NOMO-1 (cell line): ENCODE measurements around the gene RAB10.
A peak's percentile ranks its signal among the peaks of the same experiment; 100 is the strongest.
"Not testable (repeated sequence)": the region's sequence is repeated elsewhere in the genome, so short reads cannot be mapped to it uniquely, and the experiment has no call there.

ENCODE experiments used
- DNase-seq, 2 experiments: peaks; one replicate each; lab custom pipeline; 2025; ENCODE audit not compliant: unreplicated experiment in 2 of 2; lab: John Stamatoyannopoulos, UW

RAB10 gene

DNA sequence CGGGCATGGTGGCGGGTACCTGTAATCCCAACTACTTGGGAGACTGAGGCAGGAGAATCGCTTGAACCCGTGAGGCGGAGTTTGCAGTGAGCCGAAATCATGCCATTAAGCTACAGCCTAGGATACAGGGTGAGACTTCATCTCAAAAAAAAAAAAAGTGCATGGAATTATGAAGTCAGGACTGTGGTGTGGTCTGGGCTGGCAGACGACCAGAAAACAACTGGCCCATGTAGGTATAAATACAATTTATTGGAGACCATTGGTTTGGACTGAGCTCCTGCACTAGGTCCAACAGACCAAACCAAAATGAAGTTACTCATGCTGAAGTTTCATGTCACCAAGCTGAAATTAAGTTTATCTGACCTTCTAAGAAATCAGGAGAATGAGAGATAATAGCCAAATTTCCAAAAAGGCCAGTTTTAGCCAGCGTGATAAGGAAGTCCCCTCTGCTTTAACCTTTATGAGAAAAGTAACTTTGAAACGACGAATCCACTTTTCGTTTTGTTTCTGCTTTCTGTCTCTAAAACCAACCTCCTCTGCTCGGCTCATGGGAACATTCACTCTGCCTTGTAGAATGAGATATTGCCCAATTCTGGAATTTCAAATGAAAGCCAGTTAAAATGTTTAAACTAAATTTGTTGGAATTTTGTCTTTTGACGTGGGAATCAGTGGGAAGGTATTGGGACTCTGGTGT, 17.7 kb upstream of the RAB10 start:
- no peak for DNase-seq

DNA sequence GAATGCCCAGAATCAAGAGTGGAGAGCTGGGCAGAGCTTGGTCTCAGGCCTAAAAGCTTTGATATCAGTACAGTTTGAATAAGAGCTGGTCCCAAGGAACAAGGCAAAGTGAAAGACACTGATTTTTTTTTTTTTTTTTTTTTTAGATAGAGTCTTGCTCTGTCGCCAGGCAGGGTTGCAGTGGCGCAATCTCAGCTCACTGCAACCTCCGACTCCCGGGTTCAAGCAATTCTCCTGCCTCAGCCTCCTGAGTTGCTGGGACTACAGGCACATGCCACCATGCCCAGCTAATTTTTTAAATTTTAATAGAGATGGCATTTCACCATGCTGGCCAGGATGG, 17.2 kb upstream of the RAB10 start:
- not testable (repeated sequence) for DNase-seq

DNA sequence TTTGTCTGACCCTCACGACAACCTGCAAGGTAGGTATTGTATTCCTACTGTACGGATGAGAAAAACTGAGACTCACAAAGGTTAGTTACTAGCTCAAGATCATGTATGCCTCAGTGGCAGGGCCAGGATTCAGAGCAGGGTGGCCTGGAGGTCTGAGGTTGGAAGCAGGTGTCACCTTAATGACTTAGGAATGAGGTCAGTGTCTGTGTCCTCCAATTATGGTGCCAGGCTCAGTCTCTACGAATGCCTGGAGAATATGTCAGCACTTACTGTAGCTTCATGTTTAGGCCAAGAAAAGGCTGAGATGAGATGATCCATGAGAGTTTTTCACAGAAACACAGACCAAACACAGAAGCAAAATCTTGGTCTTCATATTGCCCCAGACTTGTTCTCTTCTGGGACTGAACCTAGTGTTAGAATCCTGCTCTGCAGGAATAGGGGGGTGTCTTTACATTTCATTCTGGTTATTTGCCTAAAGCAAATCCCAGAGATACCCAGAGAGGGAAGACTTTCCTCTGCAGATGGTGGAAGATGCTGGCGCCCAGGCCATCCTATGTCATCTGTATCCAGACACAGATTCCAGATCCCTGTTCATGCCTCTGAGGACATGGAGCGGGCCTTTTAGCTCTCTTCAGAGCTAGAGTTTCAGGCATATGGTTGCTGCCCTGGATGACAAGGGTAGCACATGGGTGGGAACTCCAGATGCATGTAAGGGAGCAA, 16.3 kb upstream of the RAB10 start:
- DNase-seq: no peak

DNA sequence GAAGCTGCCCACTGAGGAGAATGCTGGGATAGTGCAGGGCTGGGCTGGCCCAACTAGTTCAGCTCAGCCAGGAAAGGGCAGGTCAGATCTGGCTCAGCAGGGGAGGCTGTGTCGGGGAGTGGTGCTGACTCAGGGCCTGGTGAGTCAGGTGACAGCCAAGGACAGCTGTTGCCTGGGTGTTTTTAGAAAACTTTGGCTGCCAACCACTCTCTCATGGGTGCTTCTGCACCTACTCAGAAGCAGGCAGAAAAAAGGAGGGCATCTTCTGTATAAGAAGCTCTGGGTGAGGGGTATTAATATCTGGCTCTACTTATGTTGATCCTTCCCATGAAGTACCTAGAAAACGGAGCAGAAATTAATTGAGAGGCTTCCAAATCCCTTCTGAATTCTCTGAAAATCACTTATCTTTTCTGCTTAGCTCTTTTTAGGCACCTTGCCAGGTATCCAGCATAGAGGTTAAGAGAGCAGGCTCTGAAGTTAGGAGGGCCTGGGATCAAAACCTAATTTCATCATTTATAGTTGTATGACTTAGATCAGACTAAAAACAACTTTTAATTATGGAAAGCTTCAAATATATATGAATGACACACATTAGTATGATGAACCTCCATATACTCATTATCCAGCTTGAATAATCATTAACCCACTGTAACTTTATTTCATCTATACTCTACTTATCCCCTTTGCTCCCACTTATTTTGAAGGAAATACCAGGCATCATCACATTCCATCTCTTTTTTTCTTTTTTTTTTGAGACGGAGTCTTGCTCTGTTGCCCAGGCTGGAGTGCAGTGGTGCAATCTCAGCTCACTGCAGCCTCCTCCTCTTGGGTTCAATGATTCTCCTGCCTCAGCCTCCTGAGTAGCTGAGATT, 15.5 kb upstream of the RAB10 start:
- DNase-seq: no peak

DNA sequence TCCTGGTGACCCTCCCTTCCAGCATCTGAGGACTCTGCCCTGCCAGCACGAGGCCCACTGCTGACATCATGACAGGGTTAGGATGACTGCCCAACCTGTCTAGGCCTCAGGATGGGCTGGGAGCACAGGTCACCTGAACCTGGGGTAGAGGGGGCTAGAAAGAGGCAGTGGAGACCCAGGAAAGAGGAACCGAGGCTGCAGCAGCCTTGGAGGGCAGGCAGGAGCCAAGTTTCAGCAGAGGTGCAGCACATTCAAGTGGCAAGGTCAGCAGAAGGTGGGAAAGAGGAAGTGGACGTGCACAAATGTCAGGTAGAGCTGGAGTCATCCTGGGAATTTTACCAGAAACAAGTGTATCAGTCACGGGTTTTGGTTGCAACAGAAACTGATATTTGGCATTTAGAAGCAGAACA, 13.6 kb upstream of the RAB10 start:
- no peak for DNase-seq

DNA sequence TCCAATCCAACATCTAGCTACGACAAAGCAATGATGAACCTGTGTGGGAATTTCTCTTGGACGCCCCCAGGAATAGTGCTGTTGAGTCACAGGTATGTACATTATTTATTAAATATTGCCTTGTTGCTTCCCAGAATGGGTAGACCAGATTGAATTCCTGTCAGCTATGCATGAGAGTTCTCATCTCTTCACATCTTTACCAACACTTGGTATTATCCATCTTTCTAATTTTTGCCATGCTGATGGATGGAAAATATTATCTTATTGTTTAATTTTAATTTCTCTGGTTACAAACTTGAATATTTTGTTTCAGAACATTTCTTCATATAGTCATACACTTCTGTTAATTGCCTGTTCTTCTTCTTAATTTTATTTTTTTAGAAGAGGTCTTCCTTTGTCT, 9.6 kb upstream of the RAB10 start:
- no peak for DNase-seq

DNA sequence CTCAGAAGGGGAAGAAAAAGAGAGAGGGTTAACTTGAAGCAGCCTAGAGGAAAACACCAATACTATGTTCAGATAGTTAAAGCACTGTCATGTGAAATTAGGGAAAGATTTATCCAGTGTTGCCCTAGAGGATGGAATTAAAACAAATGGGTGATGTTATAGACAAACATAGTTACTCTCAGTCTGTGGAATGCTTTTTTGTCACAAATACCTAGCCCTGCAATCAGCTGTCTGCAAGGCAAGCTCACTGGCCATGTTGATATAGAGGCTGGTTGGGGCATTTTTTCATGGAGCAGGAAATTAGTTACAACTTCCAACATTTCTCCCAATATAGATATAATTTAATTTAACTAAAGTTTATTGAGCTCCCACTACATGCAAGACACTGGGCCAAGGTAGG, 8.4 kb upstream of the RAB10 start:
- no peak for DNase-seq

DNA sequence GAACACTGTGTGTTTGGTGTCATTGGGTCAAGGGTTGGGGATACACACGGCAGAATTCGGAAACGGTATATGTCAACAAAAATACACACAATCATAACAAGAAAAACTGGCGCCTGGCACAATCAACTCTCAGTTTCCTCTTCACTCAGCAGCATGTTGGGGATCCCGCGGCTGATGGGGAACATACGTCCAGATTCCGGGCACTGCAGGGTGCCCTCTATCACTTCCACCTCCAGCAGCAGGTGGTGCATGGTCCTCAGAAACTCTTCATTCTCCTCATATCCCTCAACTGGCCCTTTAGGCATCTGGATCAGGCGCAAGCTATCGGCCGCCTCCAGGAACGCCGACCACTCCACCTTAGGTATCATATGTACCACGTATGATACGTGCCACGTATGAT, 5.8 kb upstream of the RAB10 start:
- not testable (repeated sequence) for DNase-seq

DNA sequence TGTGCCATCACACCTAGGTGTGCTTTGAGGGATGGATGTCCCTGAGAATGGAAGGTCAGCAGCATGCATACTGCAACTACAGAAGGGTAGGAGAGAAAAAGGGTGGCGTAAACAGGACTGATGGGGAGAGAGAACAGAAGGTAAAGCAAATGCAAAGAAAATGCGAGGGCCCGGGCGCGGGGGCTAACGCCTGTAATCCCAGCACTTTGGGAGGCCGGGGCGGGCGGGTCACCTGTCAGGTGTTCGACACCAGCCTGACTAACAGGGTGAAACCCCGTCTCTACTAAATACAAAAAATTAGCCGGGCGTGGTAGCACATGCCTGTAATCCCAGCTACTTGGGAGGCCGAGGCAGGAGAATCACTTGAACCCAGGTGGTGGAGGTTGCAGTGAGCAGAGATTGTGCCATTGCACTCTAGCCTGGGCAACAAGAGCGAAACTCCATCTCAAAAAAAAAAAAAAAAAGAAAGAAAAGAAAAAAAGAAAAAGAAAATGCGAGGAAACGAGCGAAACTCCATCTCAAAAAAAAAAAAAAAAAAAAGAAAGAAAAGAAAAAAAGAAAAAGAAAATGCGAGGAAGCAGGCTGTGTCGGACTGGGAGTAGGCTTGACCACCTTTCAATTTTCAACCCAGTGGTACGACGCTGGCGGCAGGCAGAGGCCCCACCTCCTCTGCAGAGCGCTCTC, 1.2 kb upstream of the RAB10 start:
- DNase-seq: not testable (repeated sequence)

DNA sequence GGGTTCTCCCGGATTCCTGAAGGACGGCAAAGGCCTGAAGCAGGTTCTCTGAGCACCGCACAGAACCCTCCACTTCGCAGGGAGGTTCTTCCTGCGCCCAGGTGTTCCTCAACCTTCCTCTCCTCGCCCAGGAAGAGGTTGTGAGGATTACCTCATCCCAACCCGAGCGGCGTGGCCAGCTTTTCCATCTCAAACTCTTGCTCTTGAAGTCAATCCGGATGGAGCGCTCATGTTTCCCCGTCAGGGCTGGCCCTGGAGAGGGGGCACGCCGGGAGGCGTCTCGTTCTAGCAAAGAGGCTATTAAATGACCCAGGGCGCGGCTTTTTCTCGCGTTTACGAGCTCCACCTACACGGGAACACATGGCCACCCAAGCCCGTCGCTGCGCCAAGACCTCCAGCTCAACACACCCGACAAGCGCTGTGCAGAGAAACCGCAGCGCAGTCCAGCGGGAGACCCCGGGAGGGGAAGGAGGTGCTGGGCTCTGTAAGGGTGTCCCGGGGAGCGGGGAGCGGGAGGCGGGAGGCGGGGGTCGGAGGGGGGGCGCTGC, 540 bp upstream of the RAB10 start:
- peak; percentile 82 to 84 for DNase-seq

DNA sequence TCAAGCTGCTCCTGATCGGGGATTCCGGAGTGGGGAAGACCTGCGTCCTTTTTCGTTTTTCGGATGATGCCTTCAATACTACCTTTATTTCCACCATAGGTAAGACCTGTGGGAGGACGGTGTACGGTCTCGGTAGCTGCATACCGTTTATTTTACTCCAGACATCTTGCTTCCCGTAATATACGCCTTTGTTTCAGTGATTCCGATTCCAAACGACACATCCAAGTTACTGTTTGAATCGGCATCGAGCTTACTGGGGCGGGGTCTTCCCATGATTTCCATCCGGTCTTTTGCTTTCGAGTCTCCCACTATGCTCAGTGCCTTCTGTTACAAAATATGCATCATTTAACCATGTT, 731 bp downstream of the RAB10 start:
- no peak for DNase-seq

DNA sequence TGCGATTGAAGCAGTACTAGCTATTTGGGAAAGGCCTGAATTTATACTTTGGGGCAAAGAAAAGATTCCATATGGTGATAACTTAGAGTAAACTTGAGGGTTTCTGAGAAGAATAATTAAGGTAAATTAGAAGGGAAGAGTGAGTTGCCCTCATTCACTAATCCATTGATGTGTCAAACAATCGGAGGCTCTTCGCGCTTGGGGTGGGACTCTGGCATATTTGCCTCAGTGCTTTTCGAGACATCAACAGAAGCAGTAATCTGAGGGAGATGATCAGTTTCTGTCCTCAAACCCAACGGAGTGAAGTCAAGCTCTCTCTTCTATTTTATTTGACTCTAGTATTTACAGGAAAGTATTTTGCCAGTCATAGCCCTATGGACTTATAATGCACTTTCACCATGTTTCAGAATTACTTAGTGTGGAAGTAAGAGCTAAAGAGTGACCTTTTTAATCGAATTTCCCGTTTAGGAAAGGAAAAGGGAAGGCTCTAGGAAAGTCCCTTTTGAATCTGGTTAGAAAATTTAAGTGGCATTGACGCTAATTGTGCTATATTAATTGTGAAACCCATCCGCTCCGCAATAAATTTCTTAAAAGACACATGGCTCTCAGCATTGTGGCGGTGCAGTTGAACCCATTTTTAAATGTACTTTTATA, 1.3 kb downstream of the RAB10 start:
- DNase-seq: peak in 1 of 2 experiments; percentile 29

DNA sequence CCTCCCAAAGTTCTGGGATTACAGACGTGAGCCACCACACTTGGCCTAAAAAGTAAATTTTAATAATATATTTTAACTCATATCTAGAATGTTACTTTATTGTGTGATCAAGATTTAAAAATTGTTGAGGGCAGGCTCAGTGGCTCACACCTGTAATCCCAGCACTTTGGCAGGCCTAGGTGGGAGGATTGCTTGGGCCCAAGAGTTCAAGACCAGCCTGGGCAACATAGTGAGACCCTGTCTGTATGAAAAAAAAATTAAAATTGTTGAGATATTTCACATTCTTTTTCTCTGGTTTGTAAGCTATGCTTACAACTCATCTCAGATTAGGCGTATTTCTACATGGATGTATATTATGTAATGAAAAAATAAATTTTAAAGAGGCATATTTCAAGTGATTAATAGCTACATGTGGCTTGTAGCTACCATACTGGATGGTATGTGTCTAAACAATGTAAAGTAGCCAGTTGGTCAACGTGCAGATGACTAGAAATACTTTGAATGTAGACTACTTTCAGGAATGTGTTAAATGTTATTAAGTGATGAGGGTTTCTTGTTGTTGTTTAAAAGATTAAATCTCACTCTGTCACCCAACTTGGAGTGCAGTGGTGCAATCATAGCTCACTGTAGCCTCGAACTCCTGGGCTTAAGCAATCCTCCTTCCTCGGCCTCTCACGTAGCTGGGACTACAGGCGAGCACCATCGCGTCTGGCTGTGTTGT, 5.9 kb downstream of the RAB10 start:
- no peak for DNase-seq

DNA sequence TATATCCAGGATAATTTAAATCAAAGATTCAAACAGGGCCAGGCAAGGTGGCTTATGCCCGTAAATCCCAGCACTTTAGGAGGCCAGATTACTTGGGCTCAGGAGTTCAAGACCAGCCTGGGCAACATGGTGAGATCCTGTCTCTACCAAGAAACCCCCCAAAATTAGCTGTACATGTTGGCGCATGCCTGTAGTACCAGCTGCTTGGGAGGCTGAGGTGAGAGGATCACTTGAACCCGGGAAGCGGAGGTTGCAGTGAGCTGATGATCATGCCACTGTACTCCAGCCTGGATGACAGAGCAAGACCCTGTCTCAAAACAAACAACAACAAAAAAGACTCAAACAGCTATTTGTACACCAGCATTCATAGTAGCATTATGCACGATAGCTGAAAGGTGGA, 9.2 kb downstream of the RAB10 start:
- no peak for DNase-seq

DNA sequence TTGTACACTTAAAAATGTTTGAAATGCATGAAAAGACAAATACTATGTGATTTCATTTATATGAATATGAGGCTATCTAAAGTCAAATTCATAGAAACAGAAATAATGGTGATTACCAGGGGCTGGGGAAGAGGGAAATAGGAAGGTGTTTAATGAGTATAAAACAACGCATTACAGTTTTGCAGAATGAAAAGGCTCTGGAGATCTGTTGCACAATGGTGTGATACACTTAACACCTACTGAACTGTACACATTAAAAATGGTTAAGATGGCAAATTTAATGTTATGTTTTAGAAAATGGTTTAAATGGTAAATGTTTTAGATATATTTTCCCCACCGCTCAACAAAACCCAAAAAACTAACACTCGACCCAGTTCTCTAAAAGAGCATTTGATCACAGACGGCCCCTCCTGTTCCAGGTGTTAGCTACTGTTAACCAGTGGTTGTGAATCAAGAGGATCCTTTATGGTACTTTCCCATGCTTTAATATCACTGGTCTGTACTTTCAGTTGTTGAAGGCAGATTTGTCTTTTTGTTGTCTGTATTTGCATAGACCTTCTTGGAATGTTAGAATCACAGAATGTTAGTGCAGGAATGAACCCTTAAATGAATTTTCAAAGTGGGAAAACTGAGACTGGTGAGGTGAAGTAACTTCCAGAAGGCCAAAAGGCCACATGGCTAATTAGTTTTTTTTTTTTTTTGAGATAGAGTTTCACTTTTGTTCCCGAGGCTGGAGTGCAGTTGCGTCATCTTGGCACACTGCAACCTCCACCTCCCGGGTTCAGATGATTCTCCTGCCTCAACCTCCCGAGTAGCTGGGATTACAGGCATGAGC, 10.2 kb downstream of the RAB10 start:
- DNase-seq: peak in 1 of 2 experiments; percentile 40

DNA sequence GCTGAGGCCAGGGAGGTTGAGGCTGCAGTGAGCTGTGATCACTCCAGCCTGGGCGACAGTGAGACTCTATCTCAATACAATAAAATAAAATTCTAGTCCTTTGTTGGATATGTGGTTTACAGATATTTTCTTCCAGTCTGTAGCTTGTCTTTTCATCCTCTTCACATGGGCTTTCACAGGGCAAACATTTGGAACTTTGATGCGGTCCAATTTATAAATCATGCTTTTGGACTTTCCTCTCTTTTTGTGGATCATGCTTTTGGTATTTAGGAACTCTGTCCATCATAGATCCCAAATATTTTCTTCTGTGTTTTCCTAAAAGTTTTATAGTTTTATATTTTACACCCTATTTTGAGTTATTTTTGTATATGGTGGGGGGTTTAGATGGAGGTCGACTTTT, 14.9 kb downstream of the RAB10 start:
- DNase-seq: no peak

DNA sequence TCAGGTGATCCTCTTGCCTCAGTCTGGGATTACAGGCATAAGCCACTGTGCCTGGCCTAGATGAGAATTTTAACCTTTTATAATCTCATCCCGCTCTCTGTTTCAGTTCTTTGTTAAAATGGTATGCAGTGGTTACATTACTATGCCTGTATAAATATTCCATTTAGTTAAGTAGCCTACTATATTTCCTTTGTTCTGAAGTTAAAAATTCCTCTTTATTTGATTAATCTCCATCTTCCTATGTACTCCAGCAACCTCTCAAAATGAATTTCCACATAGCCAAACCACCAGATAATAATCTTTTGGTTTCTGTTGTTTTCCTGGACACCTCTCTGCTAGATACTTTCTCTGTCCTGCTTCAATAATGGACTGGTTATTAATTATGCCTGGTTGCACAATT, 15.8 kb downstream of the RAB10 start:
- no peak for DNase-seq

DNA sequence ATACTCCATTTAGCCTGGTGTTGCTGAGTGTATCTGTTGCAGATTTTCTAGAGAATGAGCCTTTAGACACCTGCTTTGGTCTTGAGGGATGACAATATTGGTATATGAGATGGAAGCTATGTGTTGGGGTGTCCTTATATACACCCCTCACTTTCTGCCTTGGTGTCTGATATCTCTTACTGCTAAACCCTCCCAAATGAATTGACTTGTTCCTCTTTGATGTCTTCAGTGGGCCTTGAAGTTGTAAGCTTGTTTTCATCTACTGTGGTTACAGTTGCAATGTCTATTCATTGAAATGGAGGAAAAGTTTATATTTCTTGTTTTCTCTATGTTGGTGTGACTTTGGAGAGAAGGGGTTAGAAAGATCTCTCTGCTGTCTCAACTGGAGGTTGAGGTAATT, 18.9 kb downstream of the RAB10 start:
- no peak for DNase-seq
